Thoracic aorta (tissue), 2 donors: ENCODE data around the gene EIF4G1. TPM values are rescaled to one million over a fixed set of nuclear protein-coding genes. Genes with fewer than 3 reads are reported as not detected.

Experiments
- ATAC-seq: fragments of 150-250 bp; one replicate; pipeline ENCODE4 v1.8.0; 2017; ENCODE audit warnings: low read depth; ENCODE audit not compliant: insufficient number of reproducible peaks, low FRiP score
- DNase-seq: peaks from one replicate; pipeline ENCODE4 v3.0.0-alpha.2; 2020; ENCODE audit warnings: low spot score
- H3K27ac ChIP-seq, 2 donors: fragments of 200-600 bp; sonication (generic); 1 replicate in 1 of 2; 2 replicates in 1 of 2; pipeline ENCODE4 v1.5.1; 2016; ENCODE audit warnings: mild to moderate bottlenecking in 2 of 2, moderate library complexity in 2 of 2
- H3K27me3 ChIP-seq: fragments of 200-600 bp; sonication (generic); replicated peaks from 2 replicates; pipeline ENCODE4 v1.6.0; 2016; ENCODE audit warnings: mild to moderate bottlenecking; ENCODE audit not compliant: insufficient read depth
- H3K36me3 ChIP-seq: fragments of 200-600 bp; sonication (generic); one replicate; pipeline ENCODE4 v1.5.1; 2016
- H3K4me1 ChIP-seq, 2 donors: fragments of 200-600 bp; sonication (generic); 1 replicate in 1 of 2; 2 replicates in 1 of 2; pipeline versions ENCODE4 v1.5.1 to v1.6.0; 2016; ENCODE audit warnings: low read depth in 2 of 2, mild to moderate bottlenecking in 1 of 2; ENCODE audit not compliant: control insufficient read depth in 1 of 2
- H3K4me3 ChIP-seq: fragments of 200-600 bp; sonication (generic); 2 replicates; pipeline ENCODE4 v1.5.1; 2016; ENCODE audit warnings: mild to moderate bottlenecking
- H3K9me3 ChIP-seq: fragments of 200-600 bp; sonication (generic); 2 replicates; pipeline ENCODE4 v1.5.1; 2016
- CTCF ChIP-seq: fragments of 200-600 bp; sonication (generic); IDR thresholded peaks from one replicate; pipeline ENCODE4 v1.5.1; 2019; ENCODE audit warnings: antibody characterized with exemption
- total RNA-seq, 2 donors: library from RNA; depleted of rRNA; stranded (reverse); fragments of >200 nt; gene quantifications; one replicate each; pipeline versions ENCODE4 v1.1.0 to v1.2.3, GENCODE V29; 2016

The EIF4G1 gene
- total RNA-seq, 2 donors from 2014 or later = 254 to 334 TPM

GRCh38 chr3:184352897-184353545, 38.6 kb downstream of the EIF4G1 start:
- Histone ChIP-seq H3K4me1 (no peaks in the 10 kb centered on the region), H3K9me3 (no peaks in the 10 kb centered on the region), H3K36me3 (peaks cover 11% of the 10 kb centered on the region), H3K27me3 (no peaks in the 10 kb centered on the region), H3K4me3 (no peak overlapping the region), H3K27ac (no peak overlapping the region)
- ATAC-seq = no peak
- no peak for TF ChIP-seq CTCF
- no peak for DNase-seq

- H3K4me1 ChIP-seq = no peaks in the 10 kb centered on the region
- H3K27ac ChIP-seq = no peak overlapping the region
- TF ChIP-seq CTCF = no peak
- no peak overlapping the region for H3K4me3 ChIP-seq
- ATAC-seq (no peak), DNase-seq (no peak)
- no peaks in the 10 kb centered on the region for H3K27me3 ChIP-seq
- no peaks in the 10 kb centered on the region for H3K9me3 ChIP-seq
- H3K36me3 ChIP-seq = peaks cover 11% of the 10 kb centered on the region
Measured at GRCh38 chr3:184353546-184353941, 39.1 kb downstream of the EIF4G1 start.

GRCh38 chr3:184354121-184354728, 39.8 kb downstream of the EIF4G1 start:
- H3K36me3 ChIP-seq = peaks cover 11% of the 10 kb centered on the region
- DNase-seq (no peak), ATAC-seq (no peak)
- H3K27me3 ChIP-seq = no peaks in the 10 kb centered on the region
- no peak overlapping the region for H3K27ac ChIP-seq
- TF ChIP-seq CTCF = peak; percentile 75
- H3K4me1 ChIP-seq = no peaks in the 10 kb centered on the region
- H3K4me3 ChIP-seq = no peak overlapping the region
- H3K9me3 ChIP-seq = no peaks in the 10 kb centered on the region

- no peak for ATAC-seq
- DNase-seq = no peak
- peaks cover 11% of the 10 kb centered on the region for H3K36me3 ChIP-seq
Measured at GRCh38 chr3:184354754-184355153, 40.3 kb downstream of the EIF4G1 start.

More at GRCh38 chr3:184354754-184355153, 40.3 kb downstream of the EIF4G1 start:
- no peaks in the 10 kb centered on the region for H3K9me3 ChIP-seq
- no peak overlapping the region for H3K4me3 ChIP-seq
- no peak overlapping the region for H3K27ac ChIP-seq
- H3K4me1 ChIP-seq = no peaks in the 10 kb centered on the region
- no peaks in the 10 kb centered on the region for H3K27me3 ChIP-seq
- TF ChIP-seq CTCF = no peak
